Breast epithelium (tissue), 3 donors: ENCODE measurements around the gene SYNJ1.

Experiments
- CTCF ChIP-seq, 3 donors: fragments of 450-650 bp; IDR thresholded peaks; one replicate each; pipeline ENCODE4 v1.5.1; 2016 to 2017; ENCODE audit warnings: antibody characterized with exemption in 3 of 3, mild to moderate bottlenecking in 3 of 3, moderate library complexity in 3 of 3
- POLR2A ChIP-seq: fragments of 450-650 bp; IDR thresholded peaks from one replicate; pipeline ENCODE4 v1.6.1; 2016; ENCODE audit warnings: antibody characterized with exemption, mild to moderate bottlenecking, moderate library complexity
- POLR2AphosphoS5 ChIP-seq, 3 donors: sonication (generic); formaldehyde crosslinking; IDR thresholded peaks; one replicate each; pipeline ENCODE4 v1.6.1; 2017; ENCODE audit warnings: antibody characterized with exemption in 3 of 3

- no peak for TF ChIP-seq POLR2AphosphoS5 (IDR thresholded peaks at IDR 0.05)
- TF ChIP-seq CTCF (IDR thresholded peaks at IDR 0.05): no peak
- no peak for TF ChIP-seq POLR2A
These were observed 130.6 kb downstream of the SYNJ1 start for GRCh38 chr21:32597205-32597604.
